Neural cell (in vitro differentiated cells): ENCODE measurements around the gene HDAC4. TPM values are rescaled to one million over a fixed set of nuclear protein-coding genes. Genes with fewer than 3 reads are reported as not detected.
A peak's percentile ranks its signal among the peaks of the same experiment; 100 is the strongest.

ENCODE experiments used
- H2AFZ ChIP-seq: fragments of 200-600, 300-800 bp; sonication (generic), shearing (Covaris generic); 2 replicates; pipeline ENCODE4 v1.6.0; 2014; ENCODE audit warnings: low read depth, mild to moderate bottlenecking, antibody characterized with exemption, low read length, moderate library complexity
- H3F3A ChIP-seq: fragments of 200-600 bp; shearing (Covaris generic); 2 replicates; pipeline ENCODE4 v1.6.1; 2016; ENCODE audit warnings: mild to moderate bottlenecking, moderate library complexity, mixed read lengths, antibody characterized with exemption, low read length; ENCODE audit not compliant: insufficient read depth, poor library complexity, severe bottlenecking
- H3K27ac ChIP-seq: fragments of 200-600, 300-800 bp; sonication (generic), shearing (Covaris generic); 2 replicates; pipeline ENCODE4 v1.5.1; 2014; ENCODE audit warnings: mild to moderate bottlenecking, low read length, moderate library complexity
- H3K27me3 ChIP-seq: fragments of 300-800, 200-600 bp; sonication (generic), shearing (Covaris generic); 2 replicates; pipeline ENCODE4 v1.6.0; 2014; ENCODE audit warnings: mild to moderate bottlenecking, low read depth, low read length, moderate library complexity; ENCODE audit not compliant: insufficient read depth
- H3K36me3 ChIP-seq: fragments of 300-800, 200-600 bp; sonication (generic), shearing (Covaris generic); 2 replicates; pipeline ENCODE4 v1.5.1; 2014; ENCODE audit warnings: mild to moderate bottlenecking, antibody characterized with exemption, low read length, moderate library complexity; ENCODE audit not compliant: insufficient read depth
- H3K4me2 ChIP-seq: fragments of 300-800, 200-600 bp; sonication (generic), shearing (Covaris generic); 2 replicates; pipeline ENCODE4 v1.6.0; 2014; ENCODE audit warnings: mild to moderate bottlenecking, low read length
- H3K4me3 ChIP-seq: fragments of 300-800, 200-600 bp; sonication (generic), shearing (Covaris generic); 2 replicates; pipeline ENCODE4 v1.5.1; 2014; ENCODE audit warnings: mild to moderate bottlenecking, low read length, moderate library complexity
- H3K79me2 ChIP-seq: fragments of 200-600 bp; shearing (Covaris generic); replicated peaks from 2 replicates; pipeline ENCODE4 v1.6.0; 2014; ENCODE audit warnings: mild to moderate bottlenecking, low read length, moderate library complexity; ENCODE audit not compliant: insufficient read depth
- H3K9ac ChIP-seq: fragments of 300-800, 200-600 bp; sonication (generic), shearing (Covaris generic); 2 replicates; pipeline ENCODE4 v1.6.1; 2016; ENCODE audit warnings: mild to moderate bottlenecking, low read length, mixed read lengths
- H3K9me2 ChIP-seq: fragments of 200-600 bp; shearing (Covaris generic); 2 replicates; pipeline ENCODE4 v1.6.1; 2016; ENCODE audit warnings: mild to moderate bottlenecking, low read length, mixed read lengths; ENCODE audit not compliant: insufficient read depth
- H3K9me3 ChIP-seq: fragments of 200-600, 300-800 bp; sonication (generic), shearing (Covaris generic); 2 replicates; pipeline ENCODE4 v1.6.1; 2016; ENCODE audit warnings: mild to moderate bottlenecking, mixed run types, low read length, moderate library complexity, mixed read lengths
- H4K20me1 ChIP-seq: fragments of 200-600 bp; shearing (Covaris generic); 2 replicates; pipeline ENCODE4 v1.6.1; 2016; ENCODE audit warnings: mild to moderate bottlenecking, mixed run types; ENCODE audit not compliant: insufficient read depth
- EP300 ChIP-seq: fragments of 450-650 bp; conservative IDR thresholded peaks from 2 replicates; pipeline ENCODE4 v1.6.1; 2014; ENCODE audit warnings: antibody characterized with exemption, mild to moderate bottlenecking, moderate library complexity; ENCODE audit not compliant: poor library complexity, severe bottlenecking
- EZH2 ChIP-seq: fragments of 200-600, 300-800 bp; shearing (Covaris generic), sonication (generic); IDR thresholded peaks from 2 replicates; pipeline ENCODE4 v1.6.1; 2014; ENCODE audit warnings: antibody characterized with exemption, low read length, borderline replicate concordance, mild to moderate bottlenecking; ENCODE audit not compliant: insufficient read depth, poor library complexity, severe bottlenecking
- MXI1 ChIP-seq: fragments of 450-650 bp; conservative IDR thresholded peaks from 2 replicates; pipeline ENCODE4 v1.6.1; 2014; ENCODE audit warnings: antibody characterized with exemption, mild to moderate bottlenecking; ENCODE audit not compliant: poor library complexity, severe bottlenecking
- POLR2AphosphoS5 ChIP-seq: IDR thresholded peaks from 2 replicates; pipeline ENCODE4 v1.6.1; 2012
- RAD21 ChIP-seq: fragments of 450-650 bp; conservative IDR thresholded peaks from 2 replicates; pipeline ENCODE4 v1.6.1; 2014; ENCODE audit warnings: antibody characterized with exemption, mild to moderate bottlenecking, moderate library complexity
- SMC3 ChIP-seq: fragments of 450-650 bp; conservative IDR thresholded peaks from 2 replicates; pipeline ENCODE4 v1.6.1; 2014; ENCODE audit warnings: antibody characterized with exemption, mild to moderate bottlenecking, moderate library complexity; ENCODE audit not compliant: poor library complexity
- TAF1 ChIP-seq: IDR thresholded peaks from 2 replicates; pipeline ENCODE4 v1.6.1; 2012; ENCODE audit warnings: low read depth
- polyA plus RNA-seq: library from polyadenylated mRNA; depleted of rRNA; stranded (reverse); fragments of >200 nt; gene quantifications from 2 replicates; pipeline ENCODE4 v1.2.3, GENCODE V29; 2014
- TF ChIP-seq, protein P1 (sequence below): IDR thresholded peaks from 2 replicates; pipeline ENCODE4 v1.6.1; 2012; ENCODE audit warnings: borderline replicate concordance
- TF ChIP-seq, protein P2 (sequence below): fragments of 450-650 bp; IDR thresholded peaks from 2 replicates; pipeline ENCODE4 v1.5.1; 2014; ENCODE audit warnings: antibody characterized with exemption, mild to moderate bottlenecking, moderate library complexity; ENCODE audit not compliant: poor library complexity, severe bottlenecking

Gene HDAC4
- polyA plus RNA-seq, 1 donor from 2014 or later: 3.4 TPM

GRCh38 chr2:239106314-239106908, 294.4 kb downstream of the HDAC4 start:
- H2AFZ ChIP-seq: no peak overlapping the region

GRCh38 chr2:239105234-239105633, 295.6 kb downstream of the HDAC4 start:
- H4K20me1 ChIP-seq: no peaks in the 10 kb centered on the region
- no peaks in the 10 kb centered on the region for H3K36me3 ChIP-seq
- no peak overlapping the region for H2AFZ ChIP-seq
- H3K9ac ChIP-seq: no peak overlapping the region
- no peaks in the 10 kb centered on the region for H3K79me2 ChIP-seq
- TF ChIP-seq MXI1 (no peak), TAF1 (no peak), EZH2 (no peak), EP300 (no peak), SMC3 (no peak), RAD21 (no peak), POLR2AphosphoS5 (no peak)
- TF ChIP-seq, protein P1, sequence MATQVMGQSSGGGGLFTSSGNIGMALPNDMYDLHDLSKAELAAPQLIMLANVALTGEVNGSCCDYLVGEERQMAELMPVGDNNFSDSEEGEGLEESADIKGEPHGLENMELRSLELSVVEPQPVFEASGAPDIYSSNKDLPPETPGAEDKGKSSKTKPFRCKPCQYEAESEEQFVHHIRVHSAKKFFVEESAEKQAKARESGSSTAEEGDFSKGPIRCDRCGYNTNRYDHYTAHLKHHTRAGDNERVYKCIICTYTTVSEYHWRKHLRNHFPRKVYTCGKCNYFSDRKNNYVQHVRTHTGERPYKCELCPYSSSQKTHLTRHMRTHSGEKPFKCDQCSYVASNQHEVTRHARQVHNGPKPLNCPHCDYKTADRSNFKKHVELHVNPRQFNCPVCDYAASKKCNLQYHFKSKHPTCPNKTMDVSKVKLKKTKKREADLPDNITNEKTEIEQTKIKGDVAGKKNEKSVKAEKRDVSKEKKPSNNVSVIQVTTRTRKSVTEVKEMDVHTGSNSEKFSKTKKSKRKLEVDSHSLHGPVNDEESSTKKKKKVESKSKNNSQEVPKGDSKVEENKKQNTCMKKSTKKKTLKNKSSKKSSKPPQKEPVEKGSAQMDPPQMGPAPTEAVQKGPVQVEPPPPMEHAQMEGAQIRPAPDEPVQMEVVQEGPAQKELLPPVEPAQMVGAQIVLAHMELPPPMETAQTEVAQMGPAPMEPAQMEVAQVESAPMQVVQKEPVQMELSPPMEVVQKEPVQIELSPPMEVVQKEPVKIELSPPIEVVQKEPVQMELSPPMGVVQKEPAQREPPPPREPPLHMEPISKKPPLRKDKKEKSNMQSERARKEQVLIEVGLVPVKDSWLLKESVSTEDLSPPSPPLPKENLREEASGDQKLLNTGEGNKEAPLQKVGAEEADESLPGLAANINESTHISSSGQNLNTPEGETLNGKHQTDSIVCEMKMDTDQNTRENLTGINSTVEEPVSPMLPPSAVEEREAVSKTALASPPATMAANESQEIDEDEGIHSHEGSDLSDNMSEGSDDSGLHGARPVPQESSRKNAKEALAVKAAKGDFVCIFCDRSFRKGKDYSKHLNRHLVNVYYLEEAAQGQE: no peak
- TF ChIP-seq, protein P2, sequence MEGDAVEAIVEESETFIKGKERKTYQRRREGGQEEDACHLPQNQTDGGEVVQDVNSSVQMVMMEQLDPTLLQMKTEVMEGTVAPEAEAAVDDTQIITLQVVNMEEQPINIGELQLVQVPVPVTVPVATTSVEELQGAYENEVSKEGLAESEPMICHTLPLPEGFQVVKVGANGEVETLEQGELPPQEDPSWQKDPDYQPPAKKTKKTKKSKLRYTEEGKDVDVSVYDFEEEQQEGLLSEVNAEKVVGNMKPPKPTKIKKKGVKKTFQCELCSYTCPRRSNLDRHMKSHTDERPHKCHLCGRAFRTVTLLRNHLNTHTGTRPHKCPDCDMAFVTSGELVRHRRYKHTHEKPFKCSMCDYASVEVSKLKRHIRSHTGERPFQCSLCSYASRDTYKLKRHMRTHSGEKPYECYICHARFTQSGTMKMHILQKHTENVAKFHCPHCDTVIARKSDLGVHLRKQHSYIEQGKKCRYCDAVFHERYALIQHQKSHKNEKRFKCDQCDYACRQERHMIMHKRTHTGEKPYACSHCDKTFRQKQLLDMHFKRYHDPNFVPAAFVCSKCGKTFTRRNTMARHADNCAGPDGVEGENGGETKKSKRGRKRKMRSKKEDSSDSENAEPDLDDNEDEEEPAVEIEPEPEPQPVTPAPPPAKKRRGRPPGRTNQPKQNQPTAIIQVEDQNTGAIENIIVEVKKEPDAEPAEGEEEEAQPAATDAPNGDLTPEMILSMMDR: no peak
- H3K4me2 ChIP-seq: no peak overlapping the region
- H3F3A ChIP-seq: no peaks in the 10 kb centered on the region
- H3K27ac ChIP-seq: no peak overlapping the region
- no peaks in the 10 kb centered on the region for H3K9me2 ChIP-seq
- no peaks in the 10 kb centered on the region for H3K27me3 ChIP-seq
- H3K4me3 ChIP-seq: no peak overlapping the region
- H3K9me3 ChIP-seq: no peaks in the 10 kb centered on the region

More at GRCh38 chr2:239106314-239106908, 294.4 kb downstream of the HDAC4 start:
- no peaks in the 10 kb centered on the region for H3K9me2 ChIP-seq
- H3K79me2 ChIP-seq: no peaks in the 10 kb centered on the region
- H3K27me3 ChIP-seq: no peaks in the 10 kb centered on the region
- TF ChIP-seq POLR2AphosphoS5 (no peak), TAF1 (no peak), RAD21 (peak; percentile 73), EP300 (no peak), SMC3 (peak; percentile 69)
- TF ChIP-seq, protein P2: peak; percentile 65
- TF ChIP-seq, protein P1: no peak
- H4K20me1 ChIP-seq: no peaks in the 10 kb centered on the region
- no peak overlapping the region for H3K4me3 ChIP-seq
- H3K9me3 ChIP-seq: no peaks in the 10 kb centered on the region
- H3K36me3 ChIP-seq: no peaks in the 10 kb centered on the region
- no peak overlapping the region for H3K4me2 ChIP-seq
- H3K27ac ChIP-seq: no peak overlapping the region
- H3K9ac ChIP-seq: no peak overlapping the region
- no peaks in the 10 kb centered on the region for H3F3A ChIP-seq
